Common myeloid progenitor, CD34-positive (primary cell): ENCODE results near the gene TMEM132D.

Experiments
- CTCF ChIA-PET: fragments of 350-600 bp; sonication (Branson Sonifier 250); formaldehyde crosslinking; loops from one replicate; lab custom pipeline; 2021; ENCODE audit warnings: antibody characterized with exemption; lab: Charles Lee
- POLR2A ChIA-PET: fragments of 350-600 bp; sonication (Branson Sonifier 250); formaldehyde crosslinking; loops from one replicate; lab custom pipeline; 2021; ENCODE audit warnings: antibody characterized with exemption; lab: Charles Lee
- DNase-seq, 3 donors: peaks; one replicate each; pipeline versions ENCODE4 v3.0.0 to v3.0.0-alpha.2; 2013
- H3K27ac ChIP-seq, 2 experiments: 1 replicate in 1 of 2; 2 replicates in 1 of 2; pipeline ENCODE4 v1.7.0; 2013; ENCODE audit warnings: inconsistent platforms in 2 of 2, low read length in 2 of 2, mild to moderate bottlenecking in 2 of 2, low read depth in 1 of 2, moderate library complexity in 1 of 2; ENCODE audit not compliant: severe bottlenecking in 2 of 2, insufficient read depth in 1 of 2, poor library complexity in 1 of 2
- H3K27me3 ChIP-seq, 5 experiments: replicated peaks in 2 of 5; 1 replicate in 3 of 5; 2 replicates in 2 of 5; pipeline versions ENCODE4 v1.6.1 to v1.7.0; 2013; ENCODE audit warnings: low read length in 4 of 5, mild to moderate bottlenecking in 2 of 5, moderate library complexity in 2 of 5, inconsistent platforms in 1 of 5; ENCODE audit not compliant: insufficient read depth in 5 of 5, control insufficient read depth in 4 of 5
- H3K36me3 ChIP-seq, 4 experiments: 1 replicate in 2 of 4; 2 replicates in 2 of 4; pipeline versions ENCODE4 v1.6.1 to v1.7.0; 2013; ENCODE audit warnings: low read length in 3 of 4, control low read depth in 1 of 4, mild to moderate bottlenecking in 1 of 4; ENCODE audit not compliant: control insufficient read depth in 4 of 4, insufficient read depth in 4 of 4
- H3K4me1 ChIP-seq, 4 experiments: 1 replicate in 3 of 4; 2 replicates in 1 of 4; pipeline versions ENCODE4 v1.6.1 to v1.7.1; 2013; ENCODE audit warnings: low read length in 3 of 4, mild to moderate bottlenecking in 3 of 4, control low read depth in 1 of 4, inconsistent platforms in 1 of 4, moderate library complexity in 1 of 4; ENCODE audit not compliant: control insufficient read depth in 4 of 4, insufficient read depth in 4 of 4; ENCODE audit errors: control extremely low read depth in 1 of 4
- H3K4me3 ChIP-seq, 7 experiments: 1 replicate in 4 of 7; 2 replicates in 3 of 7; pipeline versions ENCODE4 v1.5.1 to v1.7.0; 2013; ENCODE audit warnings: mild to moderate bottlenecking in 7 of 7, low read length in 6 of 7, moderate library complexity in 6 of 7, inconsistent platforms in 2 of 7, low read depth in 2 of 7, control low read depth in 1 of 7; ENCODE audit not compliant: insufficient read depth in 4 of 7, control insufficient read depth in 1 of 7; ENCODE audit errors: extremely low read depth in 1 of 7
- H3K9me3 ChIP-seq, 5 experiments: 1 replicate in 4 of 5; 2 replicates in 1 of 5; pipeline versions ENCODE4 v1.6.1 to v1.7.1; 2013; ENCODE audit warnings: low read length in 4 of 5, mild to moderate bottlenecking in 2 of 5, inconsistent platforms in 1 of 5, low read depth in 1 of 5, moderate library complexity in 1 of 5; ENCODE audit not compliant: control insufficient read depth in 4 of 5, insufficient read depth in 2 of 5; ENCODE audit errors: control extremely low read depth in 1 of 5
- WGBS: methylation state at CpG from one replicate; pipeline ENCODE4 v1.1.5; 2013; ENCODE audit not compliant: insufficient coverage; 5-methylcytosine and 5-hydroxymethylcytosine counted together

Gene TMEM132D

DNA sequence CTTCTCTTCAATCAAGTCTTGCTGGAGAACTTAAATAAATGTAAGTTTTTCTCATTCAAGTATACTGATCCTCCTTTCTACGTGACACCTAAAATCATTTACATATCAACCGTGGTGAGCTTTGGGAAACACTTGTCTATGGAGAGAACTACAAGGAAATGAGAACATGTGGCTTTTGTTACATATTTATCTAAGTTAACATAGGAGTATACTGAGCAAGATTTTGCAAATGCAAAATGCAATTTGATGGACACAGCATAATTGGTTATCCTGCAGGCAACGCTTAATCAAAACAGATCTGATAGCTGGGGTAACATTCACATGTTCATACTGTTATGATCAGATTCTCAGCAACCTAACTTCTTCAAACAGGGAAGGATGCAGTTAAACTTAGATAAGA is 376.3 kb downstream of the TMEM132D start:
- no peaks in the 10 kb centered on the region for H3K36me3 ChIP-seq
- no peaks in the 10 kb centered on the region for H3K4me1 ChIP-seq
- no peak for DNase-seq
- no peaks in the 10 kb centered on the region for H3K27me3 ChIP-seq
- WGBS, result 100% methylated on average over 1 of the region's 3 CpGs
- ChIA-PET POLR2A (no interaction called here), CTCF (no interaction called here)
- H3K4me3 ChIP-seq, result no peak overlapping the region
- no peaks in the 10 kb centered on the region for H3K9me3 ChIP-seq
- H3K27ac ChIP-seq, result no peak overlapping the region

GRCh38 chr12:129523621-129524020 is 380.2 kb downstream of the TMEM132D start:
- Histone ChIP-seq H3K27ac (no peak overlapping the region), H3K36me3 (no peaks in the 10 kb centered on the region), H3K27me3 (no peaks in the 10 kb centered on the region), H3K4me1 (no peaks in the 10 kb centered on the region), H3K9me3 (no peaks in the 10 kb centered on the region), H3K4me3 (no peak overlapping the region)
- CTCF ChIA-PET, result no interaction called here
- POLR2A ChIA-PET, result no interaction called here
- no peak for DNase-seq
- 80% methylated on average over 1 of the region's 2 CpGs for WGBS

- CTCF ChIA-PET, result no interaction called here
- 100% methylated on average over 1 of the region's 1 CpG for WGBS
- DNase-seq, result no peak
Measured at GRCh38 chr12:129520739-129521138, 383.1 kb downstream of the TMEM132D start.

DNA sequence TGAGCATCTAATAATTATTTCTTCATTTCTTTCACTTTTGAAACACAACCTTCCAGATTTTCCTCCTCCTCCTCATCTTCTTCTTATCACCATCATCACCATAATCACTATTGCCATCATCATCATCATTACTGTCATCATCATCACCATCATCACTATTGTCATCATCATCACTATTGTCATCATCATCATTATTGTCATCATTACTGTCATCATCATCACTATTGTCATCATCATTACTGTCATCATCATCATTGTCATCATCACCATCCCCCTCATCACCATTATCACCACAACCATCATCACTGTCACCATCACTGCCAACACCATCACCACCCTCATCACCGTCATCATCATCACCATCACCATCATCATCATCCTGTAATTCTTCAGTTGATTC is 400.0 kb downstream of the TMEM132D start:
- no peaks in the 10 kb centered on the region for H3K27me3 ChIP-seq
- no peaks in the 10 kb centered on the region for H3K4me1 ChIP-seq
- no peak overlapping the region for H3K27ac ChIP-seq
- H3K36me3 ChIP-seq, result no peaks in the 10 kb centered on the region
- 100% methylated on average over 1 of the region's 1 CpG for WGBS
- POLR2A ChIA-PET, result no interaction called here
- no peaks in the 10 kb centered on the region for H3K9me3 ChIP-seq
- DNase-seq, result no peak
- CTCF ChIA-PET, result no interaction called here
- H3K4me3 ChIP-seq, result no peak overlapping the region

More at GRCh38 chr12:129520739-129521138, 383.1 kb downstream of the TMEM132D start:
- H3K4me1 ChIP-seq, result no peaks in the 10 kb centered on the region
- H3K36me3 ChIP-seq, result no peaks in the 10 kb centered on the region
- no peak overlapping the region for H3K4me3 ChIP-seq
- POLR2A ChIA-PET, result no interaction called here
- peaks cover 0 to 3% (median 0%) of the 10 kb centered on the region in 5 experiments for H3K9me3 ChIP-seq
- H3K27ac ChIP-seq, result no peak overlapping the region
- H3K27me3 ChIP-seq, result no peaks in the 10 kb centered on the region

GRCh38 chr12:129496226-129496625 is 407.6 kb downstream of the TMEM132D start:
- Histone ChIP-seq H3K4me3 (no peak overlapping the region), H3K36me3 (no peaks in the 10 kb centered on the region), H3K27ac (no peak overlapping the region), H3K4me1 (no peaks in the 10 kb centered on the region), H3K9me3 (no peaks in the 10 kb centered on the region), H3K27me3 (no peaks in the 10 kb centered on the region)
- POLR2A ChIA-PET, result no interaction called here
- DNase-seq, result no peak
- WGBS, result 80% methylated on average over 5 of the region's 6 CpGs
- CTCF ChIA-PET, result no interaction called here

- 88% methylated on average over 2 of the region's 2 CpGs for WGBS
- CTCF ChIA-PET, result no interaction called here
- DNase-seq, result no peak
- Histone ChIP-seq H3K4me1 (no peaks in the 10 kb centered on the region), H3K27me3 (no peaks in the 10 kb centered on the region), H3K4me3 (no peak overlapping the region), H3K9me3 (no peaks in the 10 kb centered on the region), H3K36me3 (no peaks in the 10 kb centered on the region), H3K27ac (no peak overlapping the region)
- POLR2A ChIA-PET, result no interaction called here
Measured at GRCh38 chr12:129494766-129495165, 409.1 kb downstream of the TMEM132D start.

GRCh38 chr12:129494260-129494659 is 409.6 kb downstream of the TMEM132D start:
- H3K27ac ChIP-seq, result no peak overlapping the region
- WGBS, result no CpG with 5 or more reads among the region's 2 CpGs
- POLR2A ChIA-PET, result no interaction called here
- no peak overlapping the region for H3K4me3 ChIP-seq
- H3K27me3 ChIP-seq, result no peaks in the 10 kb centered on the region
- CTCF ChIA-PET, result no interaction called here
- no peaks in the 10 kb centered on the region for H3K36me3 ChIP-seq
- no peak for DNase-seq
- no peaks in the 10 kb centered on the region for H3K9me3 ChIP-seq
- no peaks in the 10 kb centered on the region for H3K4me1 ChIP-seq
